HEK293 (cell line): ENCODE results near the gene SH3PXD2B.

Experiments used
- CTCF ChIA-PET: fragments of 350-600 bp; formaldehyde crosslinking; extraction: SDS; loops from one replicate; lab custom pipeline; 2021; ENCODE audit warnings: antibody characterized with exemption; lab: Yijun Ruan, JAX
- POLR2A ChIA-PET: fragments of 300-600 bp; formaldehyde crosslinking; extraction: SDS; loops from one replicate; lab custom pipeline; 2020; ENCODE audit warnings: antibody characterized with exemption, inconsistent platforms; lab: Yijun Ruan, JAX
- H3K27ac ChIP-seq: fragments of 200-500 bp; sonication (Bioruptor generic); 2 replicates; pipeline ENCODE4 v1.5.1; 2014; ENCODE audit warnings: low read depth, low read length, control low read depth, inconsistent platforms; ENCODE audit errors: extremely low read depth
- H3K36me3 ChIP-seq, 2 experiments: fragments of 200-500 bp in 1 of 2; sonication (Bioruptor generic) in 1 of 2; 1 replicate in 1 of 2; 2 replicates in 1 of 2; pipeline ENCODE4 v1.5.1; 2014 to 2017; ENCODE audit warnings: inconsistent platforms in 2 of 2, low read length in 2 of 2; ENCODE audit not compliant: control insufficient read depth in 2 of 2, insufficient read depth in 1 of 2
- H3K4me1 ChIP-seq: fragments of 200-500 bp; sonication (Bioruptor generic); 2 replicates; pipeline ENCODE4 v1.5.1; 2014; ENCODE audit warnings: mild to moderate bottlenecking, low read length, inconsistent platforms; ENCODE audit not compliant: control insufficient read depth, insufficient read depth
- H3K4me3 ChIP-seq: 2 replicates; pipeline ENCODE4 v1.5.1; 2011; ENCODE audit warnings: low read depth, mild to moderate bottlenecking, control low read depth, low read length, moderate library complexity
- H3K9me3 ChIP-seq: fragments of 200-500 bp; sonication (Bioruptor generic); 2 replicates; pipeline ENCODE4 v1.5.1; 2014; ENCODE audit warnings: low read depth, low read length, inconsistent platforms; ENCODE audit not compliant: control insufficient read depth, insufficient read depth
- IKZF3 ChIP-seq: fragments of 450-650 bp; IDR thresholded peaks from 2 replicates; pipeline ENCODE4 v1.5.0; 2018; ENCODE audit warnings: missing biosample characterization, mild to moderate bottlenecking, missing genetic modification characterization, moderate library complexity
- RBAK ChIP-seq: fragments of 450-650 bp; formaldehyde crosslinking; IDR thresholded peaks from 2 replicates; pipeline ENCODE4 v1.5.1; 2016; ENCODE audit warnings: missing biosample characterization, missing genetic modification characterization
- REPIN1 ChIP-seq: fragments of 450-650 bp; formaldehyde crosslinking; IDR thresholded peaks from 2 replicates; pipeline ENCODE4 v1.5.1; 2017; ENCODE audit warnings: missing biosample characterization, missing genetic modification characterization, low read depth
- SETDB1 ChIP-seq: IDR thresholded peaks from one replicate; pipeline ENCODE4 v1.6.1; 2017; ENCODE audit warnings: mild to moderate bottlenecking, low read length, moderate library complexity, mixed read lengths; ENCODE audit not compliant: insufficient read length
- ZFP69B ChIP-seq: fragments of 450-650 bp; formaldehyde crosslinking; IDR thresholded peaks from 2 replicates; pipeline ENCODE4 v1.5.1; 2016; ENCODE audit warnings: missing biosample characterization, missing genetic modification characterization
- ZNF2 ChIP-seq: fragments of 450-650 bp; formaldehyde crosslinking; IDR thresholded peaks from 2 replicates; pipeline ENCODE4 v1.5.1; 2016; ENCODE audit warnings: missing biosample characterization, missing genetic modification characterization
- ZNF362 ChIP-seq: fragments of 450-650 bp; formaldehyde crosslinking; IDR thresholded peaks from 2 replicates; pipeline ENCODE4 v1.5.1; 2016; ENCODE audit warnings: missing biosample characterization, missing genetic modification characterization
- ZNF391 ChIP-seq: fragments of 450-650 bp; formaldehyde crosslinking; IDR thresholded peaks from 2 replicates; pipeline ENCODE4 v1.5.1; 2016; ENCODE audit warnings: low read depth, missing biosample characterization, missing genetic modification characterization, borderline replicate concordance
- ZNF629 ChIP-seq: fragments of 450-650 bp; formaldehyde crosslinking; IDR thresholded peaks from 2 replicates; pipeline ENCODE4 v1.5.1; 2017; ENCODE audit warnings: missing biosample characterization, missing genetic modification characterization
- ZNF692 ChIP-seq: fragments of 450-650 bp; formaldehyde crosslinking; IDR thresholded peaks from 2 replicates; pipeline ENCODE4 v1.5.1; 2016; ENCODE audit warnings: missing biosample characterization, missing genetic modification characterization
- ZNF768 ChIP-seq: fragments of 450-650 bp; formaldehyde crosslinking; IDR thresholded peaks from 2 replicates; pipeline ENCODE4 v1.5.1; 2018; ENCODE audit warnings: missing biosample characterization, mild to moderate bottlenecking, missing genetic modification characterization
- ZSCAN18 ChIP-seq: fragments of 450-650 bp; formaldehyde crosslinking; IDR thresholded peaks from 2 replicates; pipeline ENCODE4 v1.5.1; 2016; ENCODE audit warnings: missing biosample characterization, missing genetic modification characterization

Gene SH3PXD2B

GRCh38 chr5:172315587-172316493 lies 138.5 kb downstream of the SH3PXD2B start:
- Histone ChIP-seq H3K4me1 (0 out of 2 replicates have a peak, but pooled peaks cover 3% of the 10 kb centered on the region), H3K9me3 (no peaks in the 10 kb centered on the region), H3K36me3 (no peaks in the 10 kb centered on the region), H3K27ac (no peak overlapping the region), H3K4me3 (no peak overlapping the region)
- TF ChIP-seq ZNF2 (no peak), ZNF768 (no peak), ZNF391 (tag by site-specific recombination) (no peak)
- POLR2A ChIA-PET: interaction anchor here (0.5 kb wide), 1 partner anchor 44 kb away, joined by 4 read pairs; no protein-coding TSS in a partner anchor
- CTCF ChIA-PET: no interaction called here

GRCh38 chr5:172313915-172314314 lies 140.4 kb downstream of the SH3PXD2B start:
- CTCF ChIA-PET: no interaction called here
- Histone ChIP-seq H3K27ac (no peak overlapping the region), H3K4me1 (0 out of 2 replicates have a peak, but pooled peaks cover 3% of the 10 kb centered on the region), H3K9me3 (no peaks in the 10 kb centered on the region), H3K4me3 (no peak overlapping the region), H3K36me3 (no peaks in the 10 kb centered on the region)
- TF ChIP-seq IKZF3 (tag by site-specific recombination) (no peak), ZSCAN18 (tag by site-specific recombination) (no peak), ZNF629 (tag by site-specific recombination) (no peak), RBAK (tag by site-specific recombination) (no peak)
- POLR2A ChIA-PET: interaction anchor here (0.7 kb wide), 1 partner anchor 1050 kb away, joined by 9 read pairs; no protein-coding TSS in a partner anchor

GRCh38 chr5:172312286-172312685 lies 142.0 kb downstream of the SH3PXD2B start:
- Histone ChIP-seq H3K4me3 (no peak overlapping the region), H3K36me3 (no peaks in the 10 kb centered on the region), H3K27ac (no peak overlapping the region), H3K4me1 (0 out of 2 replicates have a peak, but pooled peaks cover 3% of the 10 kb centered on the region), H3K9me3 (no peaks in the 10 kb centered on the region)
- ChIA-PET CTCF (interaction anchor here (0.6 to 0.7 kb wide), 2 partner anchors 19 to 102 kb away, joined by 3 read pairs; no protein-coding TSS in a partner anchor), POLR2A (no interaction called here)
- 0 out of 2 replicates have a peak, but pooled peaks have one; percentile 18 for TF ChIP-seq ZNF362 (tag by site-specific recombination)
- TF ChIP-seq SETDB1: no peak

GRCh38 chr5:172311605-172312004 lies 142.7 kb downstream of the SH3PXD2B start:
- no peaks in the 10 kb centered on the region for H3K9me3 ChIP-seq
- ChIA-PET POLR2A (no interaction called here), CTCF (no interaction called here)
- H3K36me3 ChIP-seq: no peaks in the 10 kb centered on the region
- TF ChIP-seq REPIN1: no peak
- 0 out of 2 replicates have a peak, but pooled peaks have one; percentile 34 for TF ChIP-seq ZFP69B (tag by site-specific recombination)
- TF ChIP-seq ZNF692 (tag by site-specific recombination): peak; percentile 54; the same call in 1 of the 2 replicates
- H3K27ac ChIP-seq: no peak overlapping the region
- 0 out of 2 replicates have a peak, but pooled peaks cover 3% of the 10 kb centered on the region for H3K4me1 ChIP-seq
- no peak overlapping the region for H3K4me3 ChIP-seq
